ENCODE measurements around the gene ZNF831.

DNA sequence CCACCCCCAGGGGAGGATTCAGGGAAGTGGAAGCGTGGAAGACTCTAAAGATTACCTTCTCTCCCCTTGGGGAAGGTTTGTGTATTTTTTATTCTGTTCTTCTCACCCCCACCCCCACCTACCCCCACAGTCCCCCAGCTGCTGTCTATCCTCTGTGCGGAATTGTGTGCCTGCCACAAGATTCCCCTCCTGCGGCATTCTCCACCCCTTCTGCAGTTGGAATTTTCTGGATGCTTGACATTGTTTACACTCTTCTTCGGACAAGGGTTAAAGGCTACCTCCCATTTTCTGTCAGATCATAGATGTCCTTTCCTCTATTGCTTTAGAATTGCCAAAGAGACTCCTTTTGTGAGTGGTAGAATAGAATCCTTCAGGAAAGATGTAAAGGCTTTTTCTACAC is 76.4 kb downstream of the ZNF831 start:
- no peak for TF ChIP-seq YY1 (IDR thresholded peaks at IDR 0.05; ENCODE audit: low read depth)
- no peak for TF ChIP-seq RAD21 (IDR thresholded peaks at IDR 0.05; ENCODE audit: low read depth)
- TF ChIP-seq, protein P1, sequence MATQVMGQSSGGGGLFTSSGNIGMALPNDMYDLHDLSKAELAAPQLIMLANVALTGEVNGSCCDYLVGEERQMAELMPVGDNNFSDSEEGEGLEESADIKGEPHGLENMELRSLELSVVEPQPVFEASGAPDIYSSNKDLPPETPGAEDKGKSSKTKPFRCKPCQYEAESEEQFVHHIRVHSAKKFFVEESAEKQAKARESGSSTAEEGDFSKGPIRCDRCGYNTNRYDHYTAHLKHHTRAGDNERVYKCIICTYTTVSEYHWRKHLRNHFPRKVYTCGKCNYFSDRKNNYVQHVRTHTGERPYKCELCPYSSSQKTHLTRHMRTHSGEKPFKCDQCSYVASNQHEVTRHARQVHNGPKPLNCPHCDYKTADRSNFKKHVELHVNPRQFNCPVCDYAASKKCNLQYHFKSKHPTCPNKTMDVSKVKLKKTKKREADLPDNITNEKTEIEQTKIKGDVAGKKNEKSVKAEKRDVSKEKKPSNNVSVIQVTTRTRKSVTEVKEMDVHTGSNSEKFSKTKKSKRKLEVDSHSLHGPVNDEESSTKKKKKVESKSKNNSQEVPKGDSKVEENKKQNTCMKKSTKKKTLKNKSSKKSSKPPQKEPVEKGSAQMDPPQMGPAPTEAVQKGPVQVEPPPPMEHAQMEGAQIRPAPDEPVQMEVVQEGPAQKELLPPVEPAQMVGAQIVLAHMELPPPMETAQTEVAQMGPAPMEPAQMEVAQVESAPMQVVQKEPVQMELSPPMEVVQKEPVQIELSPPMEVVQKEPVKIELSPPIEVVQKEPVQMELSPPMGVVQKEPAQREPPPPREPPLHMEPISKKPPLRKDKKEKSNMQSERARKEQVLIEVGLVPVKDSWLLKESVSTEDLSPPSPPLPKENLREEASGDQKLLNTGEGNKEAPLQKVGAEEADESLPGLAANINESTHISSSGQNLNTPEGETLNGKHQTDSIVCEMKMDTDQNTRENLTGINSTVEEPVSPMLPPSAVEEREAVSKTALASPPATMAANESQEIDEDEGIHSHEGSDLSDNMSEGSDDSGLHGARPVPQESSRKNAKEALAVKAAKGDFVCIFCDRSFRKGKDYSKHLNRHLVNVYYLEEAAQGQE (IDR thresholded peaks at IDR 0.05; ENCODE audit: low read depth): no peak
- no peak for TF ChIP-seq ZBTB7A (IDR thresholded peaks at IDR 0.05; ENCODE audit: low read depth)
- TF ChIP-seq EGR1 (IDR thresholded peaks at IDR 0.05): no peak
- TF ChIP-seq, protein P2, sequence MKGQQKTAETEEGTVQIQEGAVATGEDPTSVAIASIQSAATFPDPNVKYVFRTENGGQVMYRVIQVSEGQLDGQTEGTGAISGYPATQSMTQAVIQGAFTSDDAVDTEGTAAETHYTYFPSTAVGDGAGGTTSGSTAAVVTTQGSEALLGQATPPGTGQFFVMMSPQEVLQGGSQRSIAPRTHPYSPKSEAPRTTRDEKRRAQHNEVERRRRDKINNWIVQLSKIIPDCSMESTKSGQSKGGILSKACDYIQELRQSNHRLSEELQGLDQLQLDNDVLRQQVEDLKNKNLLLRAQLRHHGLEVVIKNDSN (IDR thresholded peaks at IDR 0.05): no peak
- no peak for TF ChIP-seq EP300 (IDR thresholded peaks at IDR 0.05; ENCODE audit: borderline replicate concordance)
- TF ChIP-seq TCF12 (IDR thresholded peaks at IDR 0.05; ENCODE audit: low read depth): no peak
- TF ChIP-seq CREB1 (IDR thresholded peaks at IDR 0.05; ENCODE audit: low read depth): no peak
- TF ChIP-seq, protein P3, sequence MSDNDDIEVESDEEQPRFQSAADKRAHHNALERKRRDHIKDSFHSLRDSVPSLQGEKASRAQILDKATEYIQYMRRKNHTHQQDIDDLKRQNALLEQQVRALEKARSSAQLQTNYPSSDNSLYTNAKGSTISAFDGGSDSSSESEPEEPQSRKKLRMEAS (IDR thresholded peaks at IDR 0.05): no peak
- TF ChIP-seq TEAD4 (IDR thresholded peaks at IDR 0.05): no peak
- TF ChIP-seq CEBPB (IDR thresholded peaks at IDR 0.05): no peak
- TF ChIP-seq NFIC (IDR thresholded peaks at IDR 0.05): no peak
- no peak for TF ChIP-seq TAF1 (IDR thresholded peaks at IDR 0.05; ENCODE audit: low read depth)
